Peyer's patch (tissue), 4 donors: ENCODE results near the gene NDUFA13.

Experiments used
- CTCF ChIP-seq, 6 experiments: fragments of 450-650 bp in 4 of 6; fragments of 200-600 bp in 2 of 6; sonication (generic) in 1 of 6; IDR thresholded peaks; one replicate each; pipeline ENCODE4 v1.5.1; 2017 to 2019; ENCODE audit warnings: antibody characterized with exemption in 6 of 6, mild to moderate bottlenecking in 3 of 6, moderate library complexity in 1 of 6
- POLR2A ChIP-seq, 2 donors: fragments of 450-650 bp; IDR thresholded peaks; one replicate each; pipeline ENCODE4 v1.5.1; 2017; ENCODE audit warnings: antibody characterized with exemption in 2 of 2, mild to moderate bottlenecking in 2 of 2, moderate library complexity in 2 of 2

GRCh38 chr19:19524053-19524452 is 8.0 kb downstream of the NDUFA13 start:
- TF ChIP-seq CTCF (IDR thresholded peaks at IDR 0.05) (no peak), POLR2A (IDR thresholded peaks at IDR 0.05) (no peak)
